C4-2B (cell line): ENCODE results near the gene C14orf93.
A peak's percentile ranks its signal among the peaks of the same experiment; 100 is the strongest.

Experiments
- ZFX ChIP-seq: fragments of 450-650 bp; IDR thresholded peaks from 2 replicates; pipeline ENCODE4 v1.6.1; 2017
- TF ChIP-seq, protein P1 (sequence below): fragments of 450-650 bp; conservative IDR thresholded peaks from 2 replicates; pipeline ENCODE4 v1.5.1; 2017; ENCODE audit warnings: mild to moderate bottlenecking

DNA sequence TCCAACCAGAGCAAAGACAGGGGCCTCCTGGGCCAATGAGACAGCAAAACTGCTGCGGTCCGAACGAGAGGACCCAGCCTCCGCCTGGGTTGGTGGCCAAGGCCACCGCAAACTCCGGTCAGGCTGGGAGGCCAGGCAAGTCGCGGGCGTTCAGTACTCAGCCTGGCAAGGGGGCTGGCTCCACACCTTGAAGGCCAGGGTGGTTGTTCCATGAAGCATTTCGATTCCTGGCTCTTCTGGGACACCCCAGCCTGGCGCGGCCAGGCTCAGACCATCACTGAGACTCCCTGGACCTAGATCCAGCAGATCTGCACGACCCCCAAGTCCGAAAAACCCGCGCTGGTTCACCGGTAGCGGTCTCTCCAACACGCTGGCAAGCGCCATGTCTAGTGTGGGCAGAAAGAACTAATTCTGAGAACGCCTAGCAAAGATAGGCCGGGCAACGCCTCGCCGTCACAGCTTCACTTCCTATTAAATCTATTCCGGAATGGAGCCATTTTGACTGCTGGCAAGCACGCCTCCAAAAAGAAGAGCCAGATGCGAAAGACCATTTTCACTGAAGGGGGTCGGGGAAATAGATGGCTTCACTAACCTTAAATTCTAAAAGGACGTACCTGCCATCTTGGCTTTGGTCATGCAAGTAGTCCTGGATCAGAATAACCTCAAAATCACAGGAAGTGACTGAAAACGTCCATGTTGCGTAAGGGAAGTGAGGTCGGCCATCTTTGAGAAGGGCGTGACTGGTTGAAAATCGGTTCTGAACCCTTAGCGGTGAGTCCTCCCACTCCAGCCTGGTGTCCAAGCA, 24.8 kb upstream of the C14orf93 start, which contains the start of gene PSMB5:
- TF ChIP-seq, protein P1, sequence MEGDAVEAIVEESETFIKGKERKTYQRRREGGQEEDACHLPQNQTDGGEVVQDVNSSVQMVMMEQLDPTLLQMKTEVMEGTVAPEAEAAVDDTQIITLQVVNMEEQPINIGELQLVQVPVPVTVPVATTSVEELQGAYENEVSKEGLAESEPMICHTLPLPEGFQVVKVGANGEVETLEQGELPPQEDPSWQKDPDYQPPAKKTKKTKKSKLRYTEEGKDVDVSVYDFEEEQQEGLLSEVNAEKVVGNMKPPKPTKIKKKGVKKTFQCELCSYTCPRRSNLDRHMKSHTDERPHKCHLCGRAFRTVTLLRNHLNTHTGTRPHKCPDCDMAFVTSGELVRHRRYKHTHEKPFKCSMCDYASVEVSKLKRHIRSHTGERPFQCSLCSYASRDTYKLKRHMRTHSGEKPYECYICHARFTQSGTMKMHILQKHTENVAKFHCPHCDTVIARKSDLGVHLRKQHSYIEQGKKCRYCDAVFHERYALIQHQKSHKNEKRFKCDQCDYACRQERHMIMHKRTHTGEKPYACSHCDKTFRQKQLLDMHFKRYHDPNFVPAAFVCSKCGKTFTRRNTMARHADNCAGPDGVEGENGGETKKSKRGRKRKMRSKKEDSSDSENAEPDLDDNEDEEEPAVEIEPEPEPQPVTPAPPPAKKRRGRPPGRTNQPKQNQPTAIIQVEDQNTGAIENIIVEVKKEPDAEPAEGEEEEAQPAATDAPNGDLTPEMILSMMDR = no peak
- peak; percentile 87 for TF ChIP-seq ZFX
